ENCODE data around the gene PROX2. TPM values are rescaled to one million over a fixed set of nuclear protein-coding genes. Genes with fewer than 3 reads are reported as not detected.

PROX2 gene
- total and polyA plus RNA-seq, 5 experiments from 2014 or later: 0.12 to 0.75 (median 0.50) TPM

DNA sequence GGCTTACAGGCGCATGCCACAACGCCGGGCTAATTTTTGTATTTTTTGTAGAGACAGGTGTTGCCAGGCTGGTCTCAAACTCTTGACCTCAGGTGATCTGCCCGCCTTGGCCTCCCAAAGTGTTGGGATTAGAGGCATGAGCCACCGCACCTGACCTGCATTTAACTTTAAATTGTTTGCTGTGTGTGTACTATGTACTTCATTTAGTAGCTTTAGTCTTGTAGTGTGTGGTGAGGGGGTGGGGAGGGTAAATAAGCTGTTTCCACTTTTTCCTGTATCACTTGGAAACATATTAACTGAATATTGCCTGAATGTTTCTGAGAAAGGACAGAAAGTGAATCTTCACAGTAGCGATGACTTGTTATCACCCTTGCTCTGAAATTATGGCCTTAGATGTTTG is 14.3 kb upstream of the PROX2 start:
- ATAC-seq (no peak), DNase-seq (no peak)
- H3K9me3 Mint-ChIP-seq: no peaks in the 10 kb centered on the region
- POLR2A ChIA-PET: no interaction called here
- peaks cover 3 to 87% (median 11%) of the 10 kb centered on the region in 3 donors for H3K36me3 Mint-ChIP-seq
- no peak overlapping the region for H3K4me3 Mint-ChIP-seq
- H3K27me3 Mint-ChIP-seq: no peaks in the 10 kb centered on the region
- H3K27ac Mint-ChIP-seq: peak overlapping the region in 4 of 10 donors; percentile 15 to 57 (median 35)
- H3K4me1 Mint-ChIP-seq: peaks cover 22 to 54% (median 29%) of the 10 kb centered on the region in 4 donors

DNA sequence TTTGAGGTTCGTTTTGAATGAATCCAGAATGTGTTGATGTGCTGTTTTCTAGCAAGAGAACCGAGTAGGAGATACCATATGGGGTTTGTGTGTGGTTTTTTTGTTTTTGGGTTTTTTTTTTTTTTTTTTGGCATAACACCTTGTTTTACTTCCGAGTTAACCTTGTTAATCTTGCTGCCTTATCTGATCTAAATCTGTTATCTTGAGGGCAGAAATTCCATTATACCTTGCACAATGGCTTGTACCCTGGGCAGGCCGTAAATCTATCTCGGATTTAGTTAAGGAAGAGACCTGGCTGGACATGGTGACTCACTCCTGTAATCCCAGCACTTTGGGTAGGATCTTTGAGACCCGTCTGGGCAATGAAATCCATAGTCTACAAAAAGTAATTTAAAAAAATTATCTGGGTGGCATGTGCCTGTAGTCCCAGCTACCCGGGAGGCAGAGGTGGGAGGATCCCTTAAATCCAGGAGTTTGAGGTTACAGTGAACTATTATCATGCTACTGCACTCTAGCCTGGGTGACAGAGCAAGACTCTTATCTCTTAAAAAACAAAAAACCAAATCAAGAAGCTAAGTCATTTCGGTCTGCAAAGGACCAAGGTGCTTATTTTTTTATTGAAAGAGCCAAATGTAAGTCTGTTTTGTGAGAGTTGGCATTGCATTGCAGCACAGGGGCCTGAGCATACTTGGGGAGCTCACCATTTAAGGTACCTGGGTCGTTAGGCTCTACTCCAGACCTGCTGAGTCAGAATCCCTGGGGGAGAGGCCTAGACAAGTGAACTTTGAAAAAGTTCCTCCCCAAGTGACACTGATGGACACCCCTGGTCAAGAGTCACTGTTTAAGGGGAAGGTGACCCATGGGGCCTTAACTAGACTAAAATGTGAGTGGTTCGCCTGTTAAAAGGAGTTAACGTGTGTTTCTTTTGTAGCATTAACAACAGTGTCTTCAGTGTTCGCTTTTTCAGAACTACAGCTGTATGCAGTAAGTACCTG is 12.5 kb upstream of the PROX2 start:
- POLR2A ChIA-PET: interaction anchor here (1.3 kb wide), 1 partner anchor 28 kb away, joined by 8 read pairs; no protein-coding TSS in a partner anchor
- ATAC-seq: peak in 1 of 2 donors; percentile 64
- H3K9me3 Mint-ChIP-seq: no peaks in the 10 kb centered on the region

DNA sequence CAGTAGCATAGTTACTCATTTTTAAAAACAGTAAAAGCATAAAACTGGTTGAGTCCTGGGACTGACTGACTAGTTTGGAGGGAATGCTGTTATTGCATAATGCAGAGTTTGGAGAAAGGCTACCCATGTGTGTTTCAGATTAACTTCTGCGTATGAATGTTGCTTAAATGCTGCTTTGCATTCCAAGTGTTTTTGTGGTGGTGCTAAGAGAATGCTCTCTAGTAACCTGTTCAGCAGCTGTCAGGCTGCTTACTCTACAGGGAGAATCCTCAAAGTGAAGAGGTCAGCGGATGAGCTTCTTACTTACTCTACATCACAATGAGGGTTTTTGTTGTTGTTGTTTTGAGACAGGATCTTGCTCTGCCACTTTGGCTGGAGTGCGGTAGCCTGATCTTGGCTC is 10.1 kb upstream of the PROX2 start:
- Mint-ChIP-seq H3K27ac (peak overlapping the region; percentile 12 to 93 (median 70)), H3K27me3 (no peaks in the 10 kb centered on the region), H3K9me3 (no peaks in the 10 kb centered on the region), H3K36me3 (peaks cover 0 to 60% (median 4%) of the 10 kb centered on the region in 3 donors), H3K4me3 (peak overlapping the region in 6 of 10 donors; percentile 8 to 54 (median 38)), H3K4me1 (peaks cover 44 to 68% (median 61%) of the 10 kb centered on the region in 4 donors)
- DNase-seq (no peak), ATAC-seq (no peak)
- POLR2A ChIA-PET: no interaction called here

More for the DNA sequence above, 12.5 kb upstream of the PROX2 start:
- H3K27ac Mint-ChIP-seq: peak overlapping the region in 9 of 10 donors; percentile 43 to 90 (median 61)
- peaks cover 33 to 64% (median 47%) of the 10 kb centered on the region in 4 donors for H3K4me1 Mint-ChIP-seq
- H3K36me3 Mint-ChIP-seq: peaks cover 0 to 78% (median 6%) of the 10 kb centered on the region in 3 donors
- no peaks in the 10 kb centered on the region for H3K27me3 Mint-ChIP-seq
- no peak for DNase-seq
- peak overlapping the region in 6 of 10 donors; percentile 10 to 41 (median 28) for H3K4me3 Mint-ChIP-seq

DNA sequence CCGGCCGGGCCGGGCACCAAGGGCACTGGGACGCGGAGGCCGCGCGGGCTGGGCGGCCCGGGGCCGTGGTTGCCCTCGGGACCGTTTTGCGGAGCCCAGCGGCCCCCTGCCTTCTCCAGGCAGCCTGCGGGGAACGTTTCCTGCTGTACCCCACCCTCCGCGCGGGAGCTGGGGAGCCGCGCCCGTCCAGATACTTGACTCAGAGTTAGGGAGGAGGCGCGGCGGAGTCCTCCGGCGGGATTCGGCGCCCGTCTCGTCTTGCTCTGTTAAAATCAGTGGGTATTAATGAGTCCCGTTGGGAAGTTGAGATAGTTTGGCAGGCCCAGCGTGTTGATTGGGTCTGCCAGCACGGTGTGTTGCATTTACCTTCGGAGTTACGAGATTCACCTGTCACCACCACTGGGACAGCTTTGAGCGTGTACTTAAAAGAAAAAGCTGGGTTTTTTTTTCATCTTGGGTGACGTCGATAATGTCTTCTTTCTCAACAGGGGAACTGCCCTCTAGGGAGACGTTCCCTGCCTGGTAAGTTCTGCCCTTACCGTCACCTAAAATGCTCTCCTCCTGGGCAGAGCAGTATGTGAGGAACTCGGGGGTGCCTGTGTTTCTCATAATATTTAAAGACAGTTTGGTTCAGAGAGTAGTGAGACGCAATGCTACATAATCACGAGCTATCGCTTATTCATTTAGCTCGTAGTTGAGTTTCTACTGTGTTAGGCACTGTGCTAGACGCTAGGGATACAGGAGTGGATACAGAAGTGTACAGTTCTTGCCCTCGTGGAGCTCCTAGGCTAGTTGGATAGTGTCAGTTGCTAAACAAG is 6.4 kb upstream of the PROX2 start:
- Mint-ChIP-seq H3K27me3 (no peaks in the 10 kb centered on the region), H3K9me3 (no peaks in the 10 kb centered on the region), H3K27ac (peak overlapping the region; percentile 93 to 100 (median 99)), H3K36me3 (peaks cover 0 to 31% (median 4%) of the 10 kb centered on the region in 3 donors), H3K4me3 (peak overlapping the region; percentile 96 to 100 (median 99)), H3K4me1 (peaks cover 46 to 78% (median 67%) of the 10 kb centered on the region in 4 donors)
- POLR2A ChIA-PET: interaction anchor here (0.6 to 5.4 kb wide), 16 partner anchors 9 to 828 kb away, joined by 3 to 60 read pairs (median 4); no protein-coding TSS in a partner anchor
- peak; percentile 58 to 77 for ATAC-seq
- DNase-seq: peak; percentile 33 to 81 (median 64)

DNA sequence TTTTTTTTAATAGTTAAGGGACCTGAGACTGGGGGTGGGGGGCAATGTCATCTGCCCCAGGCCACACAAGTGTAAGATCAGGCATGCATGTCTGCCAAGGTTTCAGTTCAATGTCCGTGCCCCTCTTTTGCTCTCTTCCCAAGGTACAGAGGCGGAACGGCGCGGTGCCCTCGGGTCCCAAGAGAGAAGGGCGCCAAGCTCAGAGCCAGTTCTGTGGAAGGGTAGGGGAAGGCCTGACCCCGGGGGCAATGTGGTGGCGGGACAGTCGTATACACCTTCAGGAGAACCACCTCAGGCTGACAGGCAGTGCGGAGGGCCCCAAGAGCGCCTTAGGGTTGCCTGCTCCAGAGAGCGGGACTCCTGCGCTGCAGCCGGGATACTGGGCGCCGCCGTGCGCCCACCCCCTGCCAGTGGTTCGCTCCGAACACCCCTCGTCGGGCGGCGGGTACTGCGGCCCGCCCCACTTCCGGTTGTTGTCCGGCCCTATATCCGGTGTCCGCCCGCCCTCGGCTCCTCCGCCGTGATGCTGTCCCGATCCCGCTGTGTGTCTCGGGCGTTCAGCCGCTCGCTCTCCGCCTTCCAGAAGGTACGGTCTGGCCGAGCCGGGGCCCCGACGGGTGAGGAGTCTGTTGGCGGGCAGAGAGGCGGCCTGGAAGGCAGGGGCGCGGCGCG is 5.6 kb upstream of the PROX2 start, which contains the start of gene DLST:
Gene DLST (plus strand): TSS at position 486 of the 672 bp plus-strand sequence. CDS start 38 bp downstream, at position 524.
- DNase-seq (peak; percentile 69 to 89 (median 84)), ATAC-seq (peak; percentile 78 to 81)
- Mint-ChIP-seq H3K4me1 (peaks cover 46 to 79% (median 66%) of the 10 kb centered on the region in 4 donors), H3K27me3 (no peaks in the 10 kb centered on the region), H3K9me3 (no peaks in the 10 kb centered on the region), H3K4me3 (peak within 1 kb of the TSS; percentile 96 to 100 (median 99)), H3K27ac (peak within 1 kb of the TSS; percentile 93 to 100 (median 99)), H3K36me3 (peaks cover 0 to 28% (median 4%) of the 10 kb centered on the region in 3 donors)
- POLR2A ChIA-PET: interaction anchor here (0.6 to 5.4 kb wide), 17 partner anchors 9 to 829 kb away, joined by 3 to 60 read pairs (median 4); no protein-coding TSS in a partner anchor

DNA sequence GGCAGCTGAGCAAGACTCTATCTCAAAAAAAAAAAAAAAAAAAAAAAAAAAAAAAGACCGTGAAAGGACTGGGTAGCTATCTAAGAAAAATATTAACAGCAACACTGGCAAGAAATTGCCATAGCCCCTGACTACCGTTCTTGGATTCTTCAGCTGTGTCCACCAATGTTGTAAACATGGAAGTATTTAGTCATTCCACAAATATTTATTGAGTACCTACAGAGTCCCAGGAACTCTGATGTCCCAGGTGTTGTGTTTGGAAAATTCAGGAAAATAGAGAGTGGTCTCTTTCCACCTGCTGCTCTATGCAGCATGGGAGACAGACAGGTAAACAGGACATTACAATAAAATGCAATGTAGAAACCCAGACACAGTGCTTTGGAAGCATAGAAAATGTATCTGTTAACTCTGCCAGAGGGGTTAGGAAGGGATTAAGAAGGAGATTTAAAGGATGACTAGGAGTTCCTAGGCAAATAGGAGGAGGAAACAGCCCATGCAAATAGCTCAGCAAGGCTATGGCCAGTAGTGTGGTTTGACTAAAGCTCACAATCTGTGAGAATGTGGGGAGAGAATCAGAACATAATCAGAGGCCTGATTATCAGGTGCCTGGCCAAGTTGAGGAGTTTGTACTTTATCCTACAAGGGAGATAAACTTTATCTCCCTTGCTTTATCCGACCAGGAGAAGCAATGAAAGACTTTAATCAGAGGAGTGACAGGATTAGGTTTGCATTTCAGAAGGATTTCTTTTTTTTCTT is 3.7 kb upstream of the PROX2 start:
- POLR2A ChIA-PET: interaction anchor here (0.5 to 5.4 kb wide), 7 partner anchors 12 to 1933 kb away, joined by 3 to 60 read pairs (median 4); partner anchors contain the start of gene ANGEL1

DNA sequence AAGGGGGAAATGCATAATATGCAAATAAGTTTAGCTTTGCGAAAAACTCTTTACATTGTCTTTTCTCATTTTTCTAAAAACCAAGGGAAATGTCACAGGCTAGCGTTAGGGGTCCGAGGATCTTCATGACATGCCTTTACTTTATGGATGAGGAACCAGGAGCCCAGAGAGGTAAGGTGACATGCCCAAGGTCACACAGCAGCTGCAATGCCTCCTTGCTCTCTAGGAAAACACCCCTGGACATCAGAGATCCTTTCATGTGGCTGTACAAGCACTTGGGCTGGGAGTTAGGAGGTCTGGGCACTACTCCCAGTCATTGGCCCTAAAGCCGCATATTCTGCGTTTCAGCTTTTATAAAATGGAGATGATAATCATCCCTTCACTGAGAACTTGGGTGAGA is 741 bp downstream of the PROX2 start:
- no peaks in the 10 kb centered on the region for H3K9me3 Mint-ChIP-seq
- no peak for ATAC-seq
- H3K36me3 Mint-ChIP-seq: no peaks in the 10 kb centered on the region
- H3K27ac Mint-ChIP-seq: peak overlapping the region in 9 of 10 donors; percentile 58 to 95 (median 75)
- POLR2A ChIA-PET: interaction anchor here (1.1 to 1.7 kb wide), 3 partner anchors 14 to 39 kb away, joined by 3 to 13 read pairs (median 3); no protein-coding TSS in a partner anchor
- no peak for DNase-seq
- peak overlapping the region; percentile 62 to 79 (median 72) for H3K4me3 Mint-ChIP-seq
- peaks cover 21 to 50% (median 35%) of the 10 kb centered on the region in 4 donors for H3K4me1 Mint-ChIP-seq
- H3K27me3 Mint-ChIP-seq: no peaks in the 10 kb centered on the region

More for the DNA sequence above, 3.7 kb upstream of the PROX2 start:
- no peak for ATAC-seq
- Mint-ChIP-seq H3K36me3 (peaks cover 0 to 12% (median 4%) of the 10 kb centered on the region in 3 donors), H3K4me1 (peaks cover 44 to 75% (median 63%) of the 10 kb centered on the region in 4 donors), H3K27me3 (no peaks in the 10 kb centered on the region), H3K4me3 (peak overlapping the region in 9 of 10 donors; percentile 11 to 99 (median 55)), H3K9me3 (no peaks in the 10 kb centered on the region), H3K27ac (peak overlapping the region; percentile 44 to 98 (median 88))
- DNase-seq: no peak

DNA sequence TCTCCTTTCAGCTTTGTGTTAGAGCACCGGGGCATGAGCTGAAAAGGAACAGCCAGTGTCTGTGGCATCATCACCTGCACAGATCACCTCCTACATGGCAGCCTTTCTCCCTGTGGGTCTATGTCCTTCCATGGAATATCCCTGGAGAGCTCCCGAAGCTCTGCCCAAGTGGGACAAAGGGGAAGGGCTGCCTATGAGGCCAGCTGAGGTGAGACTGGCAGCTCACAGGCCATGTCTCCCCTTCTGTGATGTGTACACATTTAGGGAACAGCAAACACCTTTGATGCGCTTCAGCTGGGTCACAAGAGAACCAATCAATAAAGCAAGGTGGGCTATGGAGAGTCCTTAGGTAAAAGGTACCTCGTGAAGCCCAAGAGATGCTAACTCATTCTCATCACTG is 4.1 kb downstream of the PROX2 start:
- Mint-ChIP-seq H3K27me3 (no peaks in the 10 kb centered on the region), H3K9me3 (no peaks in the 10 kb centered on the region), H3K36me3 (no peaks in the 10 kb centered on the region), H3K4me3 (no peak overlapping the region), H3K4me1 (peaks cover 26 to 45% (median 36%) of the 10 kb centered on the region in 4 donors), H3K27ac (peak overlapping the region in 2 of 10 donors; percentile 30 to 50)
- no peak for DNase-seq
- POLR2A ChIA-PET: interaction anchor here (1.5 to 2.9 kb wide), 3 partner anchors 8 to 14 kb away, joined by 4 to 29 read pairs (median 4); partner anchors contain the start of gene DLST
- ATAC-seq: no peak

DNA sequence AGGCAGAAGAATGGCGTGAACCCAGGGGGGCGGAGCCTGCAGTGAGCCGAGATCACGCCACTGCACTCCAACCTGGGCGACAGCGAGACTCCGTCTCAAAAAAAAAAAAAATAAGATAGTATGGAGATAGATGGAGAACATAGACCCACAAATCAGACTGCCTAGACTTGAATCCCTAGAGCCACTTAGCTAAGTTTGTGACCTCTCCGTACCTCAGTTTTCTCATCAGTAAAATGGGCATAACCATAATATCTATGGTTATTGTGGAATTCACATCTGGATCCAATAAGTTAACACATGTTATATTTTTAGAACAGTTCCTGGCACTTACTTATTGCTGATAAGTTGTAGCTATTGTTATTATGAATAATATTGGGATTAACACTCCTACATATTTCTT is 7.2 kb downstream of the PROX2 start:
- H3K27ac Mint-ChIP-seq: peak overlapping the region in 8 of 10 donors; percentile 33 to 90 (median 63)
- ATAC-seq: no peak
- no peaks in the 10 kb centered on the region for H3K9me3 Mint-ChIP-seq
- DNase-seq: no peak
- H3K27me3 Mint-ChIP-seq: no peaks in the 10 kb centered on the region
- POLR2A ChIA-PET: interaction anchor here (1.1 to 3.5 kb wide), 4 partner anchors 8 to 26 kb away, joined by 3 to 60 read pairs (median 15); partner anchors contain the start of genes DLST and PROX2
- peaks cover 0 to 2% (median 0%) of the 10 kb centered on the region in 3 donors for H3K36me3 Mint-ChIP-seq
- no peak overlapping the region for H3K4me3 Mint-ChIP-seq
- H3K4me1 Mint-ChIP-seq: peaks cover 20 to 36% (median 27%) of the 10 kb centered on the region in 4 donors

DNA sequence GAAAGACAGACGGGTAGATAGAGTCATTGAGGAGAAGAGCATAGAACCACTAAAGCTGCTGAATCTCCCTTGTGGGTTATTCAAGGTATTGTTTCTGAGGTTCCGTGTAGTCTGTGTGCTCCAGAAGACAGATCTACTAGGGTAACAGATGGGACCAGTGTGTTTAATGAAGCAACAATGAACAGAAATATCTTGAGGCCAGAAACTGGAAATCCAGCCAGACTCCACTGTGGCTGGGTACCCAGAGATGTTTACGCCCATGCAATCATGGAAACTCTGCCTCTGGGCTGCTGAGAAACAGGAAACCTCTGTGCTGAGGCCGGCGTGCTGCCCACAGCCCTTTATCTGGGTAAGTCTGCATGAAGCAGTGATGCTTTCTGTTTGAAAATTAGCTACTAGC is 8.3 kb downstream of the PROX2 start:
- Mint-ChIP-seq H3K9me3 (no peaks in the 10 kb centered on the region), H3K27me3 (no peaks in the 10 kb centered on the region), H3K27ac (peak overlapping the region; percentile 59 to 94 (median 88)), H3K4me1 (peaks cover 18 to 39% (median 28%) of the 10 kb centered on the region in 4 donors), H3K4me3 (peak overlapping the region; percentile 8 to 80 (median 54)), H3K36me3 (peaks cover 0 to 2% (median 0%) of the 10 kb centered on the region in 3 donors)
- peak; percentile 26 to 79 (median 32) for DNase-seq
- ATAC-seq: peak; percentile 94 to 97
- POLR2A ChIA-PET: interaction anchor here (0.8 to 3.5 kb wide), 7 partner anchors 10 to 38 kb away, joined by 3 to 60 read pairs (median 5); partner anchors contain the start of genes DLST and PROX2

All from naive thymus-derived CD8-positive, alpha-beta T cell (primary cell).